ENCODE data around the gene TTLL5.

The TTLL5 gene

GRCh38 chr14:75969891-75970290 is 308.8 kb downstream of the TTLL5 start:
- DNase-seq (ENCODE audit: low read depth in 2 of 2) = no peak

GRCh38 chr14:75970989-75971388 is 309.9 kb downstream of the TTLL5 start:
- DNase-seq (ENCODE audit: low read depth in 2 of 2) = no peak

GRCh38 chr14:75971509-75971908 is 310.5 kb downstream of the TTLL5 start:
- DNase-seq (ENCODE audit: low read depth in 2 of 2) = no peak

GRCh38 chr14:75972801-75973421 is 311.9 kb downstream of the TTLL5 start:
- DNase-seq (ENCODE audit: low read depth in 2 of 2) = no peak

- no peak for DNase-seq (ENCODE audit: low read depth in 2 of 2)
Measured at GRCh38 chr14:75976826-75977581, 316.0 kb downstream of the TTLL5 start.

- no peak for DNase-seq (ENCODE audit: low read depth in 2 of 2)
Measured at GRCh38 chr14:75977582-75977943, 316.5 kb downstream of the TTLL5 start.

GRCh38 chr14:75978249-75978731 is 317.2 kb downstream of the TTLL5 start:
- no peak for DNase-seq (ENCODE audit: low read depth in 2 of 2)

- DNase-seq (ENCODE audit: low read depth in 2 of 2) = no peak
Measured at GRCh38 chr14:75979071-75979571, 318.1 kb downstream of the TTLL5 start.

GRCh38 chr14:75979648-75980565 is 318.9 kb downstream of the TTLL5 start:
- DNase-seq (ENCODE audit: low read depth in 2 of 2) = no peak

- no peak for DNase-seq (ENCODE audit: low read depth in 2 of 2)
Measured at GRCh38 chr14:75980856-75981255, 319.8 kb downstream of the TTLL5 start.

GRCh38 chr14:75981426-75982265 is 320.6 kb downstream of the TTLL5 start, which contains the start of gene TGFB3:
Gene TGFB3 (minus strand): TSS chr14:75981995. CDS start chr14:75980893, 1,102 bp downstream.
- DNase-seq (ENCODE audit: low read depth in 2 of 2) = no peak

GRCh38 chr14:75982266-75983018 is 321.4 kb downstream of the TTLL5 start:
- DNase-seq (ENCODE audit: low read depth in 2 of 2) = peak; percentile 45 to 62

GRCh38 chr14:75983019-75983358 is 321.9 kb downstream of the TTLL5 start:
- no peak for DNase-seq (ENCODE audit: low read depth in 2 of 2)

- DNase-seq (ENCODE audit: low read depth in 2 of 2) = no peak
Measured at GRCh38 chr14:75984674-75985073, 323.6 kb downstream of the TTLL5 start.

- peak; percentile 69 to 72 for DNase-seq (ENCODE audit: low read depth in 2 of 2)
Measured at GRCh38 chr14:75985618-75986438, 324.8 kb downstream of the TTLL5 start, which contains the start of gene IFT43. Gene IFT43 (plus strand): TSS chr14:75985763. CDS start chr14:75985787, 24 bp downstream.

- no peak for DNase-seq (ENCODE audit: low read depth in 2 of 2)
Measured at GRCh38 chr14:75986439-75986765, 325.4 kb downstream of the TTLL5 start.

- DNase-seq (ENCODE audit: low read depth in 2 of 2) = no peak
Measured at GRCh38 chr14:75987201-75987970, 326.3 kb downstream of the TTLL5 start.

- no peak for DNase-seq (ENCODE audit: low read depth in 2 of 2)
Measured at GRCh38 chr14:75989134-75989533, 328.1 kb downstream of the TTLL5 start.

GRCh38 chr14:75990297-75990696 is 329.3 kb downstream of the TTLL5 start:
- DNase-seq (ENCODE audit: low read depth in 2 of 2) = no peak
